GM18498 (cell line): ENCODE results near the gene MPHOSPH8.

Source experiments
- ATAC-seq: cut with Tn5 transposase; IDR thresholded peaks from one replicate; pipeline ENCODE4 v1.9.1; 2021; ENCODE audit warnings: mild to moderate bottlenecking, moderate library complexity; ENCODE audit not compliant: unreplicated experiment

Gene MPHOSPH8, protein sequence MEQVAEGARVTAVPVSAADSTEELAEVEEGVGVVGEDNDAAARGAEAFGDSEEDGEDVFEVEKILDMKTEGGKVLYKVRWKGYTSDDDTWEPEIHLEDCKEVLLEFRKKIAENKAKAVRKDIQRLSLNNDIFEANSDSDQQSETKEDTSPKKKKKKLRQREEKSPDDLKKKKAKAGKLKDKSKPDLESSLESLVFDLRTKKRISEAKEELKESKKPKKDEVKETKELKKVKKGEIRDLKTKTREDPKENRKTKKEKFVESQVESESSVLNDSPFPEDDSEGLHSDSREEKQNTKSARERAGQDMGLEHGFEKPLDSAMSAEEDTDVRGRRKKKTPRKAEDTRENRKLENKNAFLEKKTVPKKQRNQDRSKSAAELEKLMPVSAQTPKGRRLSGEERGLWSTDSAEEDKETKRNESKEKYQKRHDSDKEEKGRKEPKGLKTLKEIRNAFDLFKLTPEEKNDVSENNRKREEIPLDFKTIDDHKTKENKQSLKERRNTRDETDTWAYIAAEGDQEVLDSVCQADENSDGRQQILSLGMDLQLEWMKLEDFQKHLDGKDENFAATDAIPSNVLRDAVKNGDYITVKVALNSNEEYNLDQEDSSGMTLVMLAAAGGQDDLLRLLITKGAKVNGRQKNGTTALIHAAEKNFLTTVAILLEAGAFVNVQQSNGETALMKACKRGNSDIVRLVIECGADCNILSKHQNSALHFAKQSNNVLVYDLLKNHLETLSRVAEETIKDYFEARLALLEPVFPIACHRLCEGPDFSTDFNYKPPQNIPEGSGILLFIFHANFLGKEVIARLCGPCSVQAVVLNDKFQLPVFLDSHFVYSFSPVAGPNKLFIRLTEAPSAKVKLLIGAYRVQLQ

DNA sequence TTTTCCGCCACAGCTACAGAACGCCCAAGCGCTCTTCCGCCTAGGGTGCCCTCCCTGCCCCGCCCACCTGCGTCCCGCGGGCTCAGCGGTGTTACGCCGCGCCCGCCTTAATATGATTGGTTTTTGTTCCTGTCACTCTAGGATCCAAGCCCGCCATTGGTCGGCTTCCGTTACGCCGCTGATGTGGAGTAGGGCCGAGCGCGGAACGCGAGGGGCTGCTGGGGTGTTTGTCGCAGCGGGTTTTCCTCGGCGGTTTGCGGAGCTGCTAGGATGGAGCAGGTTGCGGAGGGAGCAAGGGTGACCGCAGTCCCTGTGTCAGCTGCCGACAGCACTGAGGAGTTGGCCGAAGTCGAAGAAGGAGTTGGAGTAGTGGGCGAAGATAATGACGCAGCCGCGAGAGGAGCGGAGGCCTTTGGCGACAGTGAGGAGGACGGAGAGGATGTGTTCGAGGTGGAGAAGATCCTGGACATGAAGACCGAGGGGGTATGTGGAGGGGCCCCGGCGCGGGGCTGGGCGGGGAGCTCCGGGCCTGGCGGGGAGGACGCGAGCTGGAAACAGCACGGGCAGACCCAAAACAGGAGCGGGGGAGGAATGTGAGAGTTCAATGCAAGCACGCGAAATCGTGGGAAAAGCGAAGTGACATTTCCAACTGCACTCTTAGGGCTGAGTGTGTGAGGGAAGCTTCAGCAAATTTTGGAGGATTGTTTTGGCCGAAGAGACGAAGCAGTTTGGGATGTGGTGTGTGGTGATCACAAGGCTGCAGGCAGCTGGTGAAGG lies at the start of gene MPHOSPH8:
Gene MPHOSPH8, plus strand, starts transcription at position 181 of the 777 bp plus-strand sequence. Its CDS starts 90 bp downstream, at position 271.
- ATAC-seq, result peak; percentile 99

- ATAC-seq, result peak; percentile 80
These were observed 46.4 kb upstream of the MPHOSPH8 start for GRCh38 chr13:19586904-19587634.

GRCh38 chr13:19587635-19588300 lies 45.7 kb upstream of the MPHOSPH8 start:
- ATAC-seq, result peak; percentile 78

DNA sequence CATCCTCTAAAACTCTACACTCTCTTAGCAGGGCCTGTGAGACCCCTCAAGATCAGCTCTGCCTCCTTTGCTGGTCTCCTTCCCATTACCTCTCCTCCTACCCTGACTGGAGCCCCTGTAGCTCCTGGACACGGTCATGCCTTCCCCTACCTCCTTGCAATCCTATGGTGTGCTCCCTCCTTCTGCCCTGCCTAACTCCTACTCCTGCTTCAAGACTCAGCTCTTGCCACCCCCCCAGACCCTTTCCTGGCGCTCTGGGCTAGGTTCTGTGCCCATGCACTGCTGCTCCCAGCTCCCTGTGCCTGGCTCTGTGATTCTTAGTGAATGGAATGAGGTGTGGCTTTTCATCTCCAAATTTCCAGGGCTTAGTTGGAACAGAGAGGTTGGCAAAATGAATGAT lies 44.1 kb upstream of the MPHOSPH8 start:
- no peak for ATAC-seq

- no peak for ATAC-seq
These were observed 43.0 kb upstream of the MPHOSPH8 start for GRCh38 chr13:19590423-19590822.

DNA sequence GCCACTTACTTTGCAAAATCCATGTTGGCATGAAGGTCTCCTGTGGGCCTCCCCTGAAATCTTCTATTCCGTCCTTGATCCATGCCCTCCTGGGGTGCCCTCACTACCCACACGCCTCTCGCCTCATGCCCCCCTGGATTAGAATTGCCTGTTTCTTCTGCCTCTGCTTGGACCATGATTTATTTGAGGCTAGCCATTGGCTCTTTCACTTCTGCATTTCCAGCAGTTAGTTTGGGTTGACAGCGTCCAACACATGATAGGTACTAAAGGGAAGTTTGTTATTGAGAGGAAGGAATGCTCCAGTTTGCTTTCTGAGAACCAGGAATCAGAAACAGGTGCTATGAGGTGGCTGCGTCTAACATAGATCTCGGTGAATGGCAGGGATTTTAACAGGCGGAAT lies 41.6 kb upstream of the MPHOSPH8 start:
- no peak for ATAC-seq

DNA sequence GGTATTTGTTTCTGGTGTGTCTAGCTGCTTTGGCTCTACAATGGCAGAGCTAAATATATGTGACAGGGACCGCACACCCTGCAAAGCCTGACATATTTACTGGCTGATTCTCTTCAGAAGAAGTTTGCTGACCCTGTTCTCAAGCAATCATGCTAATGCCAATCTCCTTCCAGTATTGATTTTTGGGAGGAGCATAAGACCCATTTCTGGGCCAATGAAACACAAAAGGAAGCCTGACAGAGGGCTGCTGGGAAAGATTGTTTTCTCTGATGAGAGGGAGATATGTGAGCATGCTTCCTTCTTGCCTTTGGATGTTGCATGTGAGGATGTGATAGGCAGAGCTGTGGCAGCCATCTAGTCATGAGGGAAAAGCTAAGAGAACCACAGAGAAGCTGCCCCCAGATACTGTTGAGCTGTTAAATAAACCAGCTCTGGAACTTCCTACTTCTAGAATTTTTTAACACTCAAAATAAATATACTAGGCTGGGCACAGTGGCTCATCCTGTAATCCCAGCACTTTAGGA lies 40.7 kb upstream of the MPHOSPH8 start:
- no peak for ATAC-seq

DNA sequence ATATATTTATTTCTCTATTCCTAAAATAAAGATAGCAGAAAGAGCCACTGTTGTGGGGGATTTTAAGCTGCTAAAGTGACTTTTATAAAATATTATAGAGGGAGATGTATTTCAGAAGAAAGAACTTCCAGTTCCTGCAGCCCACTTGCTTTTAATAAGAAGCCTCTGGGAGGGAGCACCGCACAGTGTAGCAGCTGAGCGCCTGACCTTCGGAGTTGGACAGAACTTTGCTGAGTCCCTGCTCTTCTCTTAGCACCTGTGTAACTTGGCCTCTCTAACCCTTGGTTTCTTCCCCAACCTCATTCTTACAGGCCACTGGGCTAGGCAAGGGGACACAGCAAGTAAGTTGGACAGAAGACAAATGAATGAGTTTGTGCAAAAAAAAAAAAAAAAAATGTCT lies 37.4 kb upstream of the MPHOSPH8 start:
- ATAC-seq, result no peak

GRCh38 chr13:19596960-19597361 lies 36.5 kb upstream of the MPHOSPH8 start:
- no peak for ATAC-seq

GRCh38 chr13:19597523-19597922 lies 35.9 kb upstream of the MPHOSPH8 start:
- ATAC-seq, result no peak

DNA sequence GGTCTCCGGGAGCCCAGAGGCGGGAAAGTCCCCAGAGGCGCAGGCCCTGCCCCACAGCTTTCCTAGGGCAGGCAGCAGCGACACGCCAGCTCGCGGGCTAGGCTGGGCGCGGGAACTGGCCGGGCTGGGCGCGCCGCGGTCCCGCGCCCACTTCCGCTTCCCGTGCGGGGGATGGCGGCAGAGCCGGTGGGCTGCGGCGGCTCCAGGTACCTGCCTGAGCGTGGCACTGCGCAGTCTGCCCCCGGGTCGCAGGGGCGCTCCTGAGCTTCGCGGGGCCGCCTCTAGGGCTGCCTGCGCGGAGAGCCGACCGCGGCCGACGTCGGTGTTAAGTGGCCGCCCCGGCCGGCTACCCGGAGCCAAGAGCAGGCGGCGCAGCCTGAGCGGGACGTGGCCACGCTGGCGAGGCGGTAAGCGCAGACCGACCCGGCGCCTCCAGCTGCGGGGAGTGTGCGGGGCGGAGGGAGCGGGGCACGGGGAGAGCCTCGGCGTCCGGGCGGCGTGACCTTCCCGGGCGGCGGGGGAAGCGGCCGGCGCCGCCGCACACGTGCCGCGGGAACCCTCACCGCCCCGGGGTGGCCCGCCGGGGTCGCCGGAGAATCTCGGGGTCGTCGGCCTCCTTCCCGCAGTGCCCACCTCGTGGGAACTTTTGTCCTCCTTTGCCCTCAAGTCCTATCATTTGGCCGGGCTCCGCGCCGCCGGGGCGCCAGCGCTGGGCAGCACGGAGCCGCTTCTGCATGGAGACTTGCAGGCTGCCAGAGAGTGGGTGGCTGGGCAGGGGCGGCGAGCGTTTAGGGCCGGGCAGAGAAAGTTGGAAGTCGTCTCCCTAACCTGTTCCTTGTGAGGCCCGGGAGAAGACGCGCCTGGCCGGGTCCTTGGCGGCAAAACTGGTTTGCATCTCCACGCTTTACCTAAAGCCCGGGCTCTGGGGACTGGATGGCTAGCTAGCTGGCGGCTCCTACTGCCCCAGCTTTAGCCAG lies 31.4 kb upstream of the MPHOSPH8 start:
- peak; percentile 85 for ATAC-seq

DNA sequence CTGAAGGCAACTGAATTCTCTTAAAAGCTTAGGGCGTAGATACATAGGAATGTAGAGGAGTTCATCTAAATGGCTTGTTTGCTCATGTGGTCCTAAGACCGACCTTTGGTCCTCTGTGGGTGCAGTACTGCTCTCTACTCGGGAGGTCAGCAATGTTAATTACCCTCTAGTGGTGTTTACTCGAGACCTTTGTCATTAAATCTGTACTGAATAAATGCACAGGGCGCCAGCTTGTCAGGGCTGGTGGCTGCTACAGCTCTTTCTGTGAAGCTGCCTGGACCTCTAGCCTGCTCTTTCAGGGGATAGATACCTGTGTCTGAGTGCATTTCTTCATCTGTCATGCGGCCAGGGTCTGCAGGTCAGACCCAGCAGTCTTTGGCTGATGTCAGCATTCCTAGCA lies 29.2 kb upstream of the MPHOSPH8 start:
- no peak for ATAC-seq

- no peak for ATAC-seq
These were observed 28.1 kb upstream of the MPHOSPH8 start for GRCh38 chr13:19605161-19605955.

DNA sequence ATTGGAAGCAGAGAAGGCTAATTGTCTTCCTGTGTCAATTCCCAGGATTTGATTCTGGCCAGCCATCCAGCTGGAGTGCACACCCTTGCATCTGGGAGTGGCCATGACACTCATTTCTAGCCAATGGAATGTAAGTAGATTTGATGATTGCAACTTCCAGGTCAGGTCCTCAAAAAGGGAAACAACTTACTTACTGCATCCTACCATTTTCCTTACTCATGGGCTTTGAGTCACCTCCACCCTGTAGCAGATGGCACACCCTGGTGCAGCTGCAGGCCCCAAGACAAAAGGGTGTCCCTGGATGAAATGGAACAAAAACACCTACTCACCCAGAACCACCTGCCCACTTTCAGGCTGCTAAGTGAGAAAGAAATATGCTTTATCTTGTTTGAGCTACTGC lies 27.3 kb upstream of the MPHOSPH8 start:
- no peak for ATAC-seq

- no peak for ATAC-seq
These were observed 26.7 kb upstream of the MPHOSPH8 start for GRCh38 chr13:19606737-19607136.

- ATAC-seq, result no peak
These were observed 25.9 kb upstream of the MPHOSPH8 start for GRCh38 chr13:19607523-19608078.

GRCh38 chr13:19618977-19619376 lies 14.5 kb upstream of the MPHOSPH8 start:
- ATAC-seq, result no peak
